Type B pancreatic cell (in vitro differentiated cells): ENCODE results near the gene IQGAP3. TPM values are rescaled to one million over a fixed set of nuclear protein-coding genes. Genes with fewer than 3 reads are reported as not detected.
A peak's percentile ranks its signal among the peaks of the same experiment; 100 is the strongest.

ENCODE experiments used
- DNase-seq: peaks from one replicate; pipeline ENCODE4 v3.0.0; 2021; ENCODE audit warnings: mixed read lengths; ENCODE audit not compliant: unreplicated experiment; ENCODE audit errors: extremely low spot score
- H3K27ac Mint-ChIP-seq: 2 replicates; pipeline ENCODE4 v1.8.0; 2021; ENCODE audit warnings: mild to moderate bottlenecking, mixed read lengths
- H3K27me3 Mint-ChIP-seq: 2 replicates; pipeline ENCODE4 v1.8.0; 2021; ENCODE audit warnings: mixed read lengths
- H3K36me3 Mint-ChIP-seq: 2 replicates; pipeline ENCODE4 v1.8.0; 2021; ENCODE audit warnings: mixed read lengths
- H3K4me1 Mint-ChIP-seq: one replicate; pipeline ENCODE4 v1.8.0; 2021; ENCODE audit warnings: mixed read lengths; ENCODE audit not compliant: unreplicated experiment
- H3K4me3 Mint-ChIP-seq: 2 replicates; pipeline ENCODE4 v1.8.0; 2021; ENCODE audit warnings: mild to moderate bottlenecking, mixed read lengths
- H3K9me3 Mint-ChIP-seq: 2 replicates; pipeline ENCODE4 v1.8.0; 2021; ENCODE audit warnings: mixed read lengths
- CTCF ChIP-seq: fragments of 200-600 bp; sonication (generic); conservative IDR thresholded peaks from 2 replicates; pipeline ENCODE4 v1.5.0; 2021; ENCODE audit warnings: antibody characterized with exemption, mild to moderate bottlenecking
- total RNA-seq: library from RNA; stranded (reverse); gene quantifications from 2 replicates; pipeline ENCODE4 v1.2.1, GENCODE V29; 2021; ENCODE audit warnings: low replicate concordance

IQGAP3 gene
- total RNA-seq, 1 donor from 2014 or later = 35.3 TPM

- H3K27me3 Mint-ChIP-seq = peaks cover 18% of the 10 kb centered on the region
- H3K4me1 Mint-ChIP-seq = peaks cover 10% of the 10 kb centered on the region
- H3K4me3 Mint-ChIP-seq = no peak overlapping the region
- H3K27ac Mint-ChIP-seq = no peak overlapping the region
- no peaks in the 10 kb centered on the region for H3K36me3 Mint-ChIP-seq
- H3K9me3 Mint-ChIP-seq = no peaks in the 10 kb centered on the region
- no peak for TF ChIP-seq CTCF
- DNase-seq = no peak
Measured at GRCh38 chr1:156577550-156577949, 5.2 kb upstream of the IQGAP3 start.

GRCh38 chr1:156574039-156574633 is 1.8 kb upstream of the IQGAP3 start:
- H3K4me1 Mint-ChIP-seq = peaks cover 28% of the 10 kb centered on the region
- no peak for TF ChIP-seq CTCF
- no peak for DNase-seq
- H3K9me3 Mint-ChIP-seq = no peaks in the 10 kb centered on the region
- no peak overlapping the region for H3K27ac Mint-ChIP-seq
- H3K27me3 Mint-ChIP-seq = peaks cover 14% of the 10 kb centered on the region
- no peak overlapping the region for H3K4me3 Mint-ChIP-seq
- H3K36me3 Mint-ChIP-seq = peaks cover 3% of the 10 kb centered on the region

- peaks cover 4% of the 10 kb centered on the region for H3K36me3 Mint-ChIP-seq
- H3K9me3 Mint-ChIP-seq = no peaks in the 10 kb centered on the region
- peaks cover 22% of the 10 kb centered on the region for H3K4me1 Mint-ChIP-seq
- H3K27ac Mint-ChIP-seq = peak overlapping the region; percentile 89
- peaks cover 14% of the 10 kb centered on the region for H3K27me3 Mint-ChIP-seq
- H3K4me3 Mint-ChIP-seq = peak overlapping the region; percentile 99
- DNase-seq = no peak
- TF ChIP-seq CTCF = no peak
Measured at GRCh38 chr1:156572663-156573018, 276 bp upstream of the IQGAP3 start.

DNA sequence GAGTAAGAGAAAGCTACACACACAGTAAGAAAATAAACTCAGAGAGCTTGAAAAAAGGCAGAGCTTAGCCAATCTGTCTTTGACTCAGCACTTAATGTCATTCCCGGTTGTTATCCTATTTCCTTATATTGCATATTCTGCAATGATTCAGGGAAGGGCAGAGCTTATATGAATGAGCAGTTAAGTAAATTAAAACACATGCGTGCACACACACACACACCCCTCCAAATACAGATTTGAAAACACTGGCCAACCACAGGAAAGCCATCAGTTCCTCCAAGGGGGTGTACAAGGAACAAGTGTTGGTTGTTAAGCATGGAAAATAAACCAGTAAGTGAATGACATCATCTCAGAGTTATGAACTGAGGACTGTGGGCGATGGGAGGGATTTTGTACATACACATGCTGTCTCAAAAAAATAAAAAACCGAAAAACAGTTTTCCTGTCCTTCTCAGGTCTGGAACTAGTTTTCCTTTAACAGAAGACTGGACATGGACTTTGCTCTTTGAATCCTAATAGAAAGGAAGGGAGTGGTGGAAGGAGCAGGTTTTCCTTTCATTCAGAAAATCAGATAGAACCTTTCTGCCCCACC is 1.0 kb downstream of the IQGAP3 start:
- H3K36me3 Mint-ChIP-seq = peaks cover 11% of the 10 kb centered on the region
- peaks cover 14% of the 10 kb centered on the region for H3K27me3 Mint-ChIP-seq
- H3K4me1 Mint-ChIP-seq = peaks cover 19% of the 10 kb centered on the region
- no peak for TF ChIP-seq CTCF
- H3K9me3 Mint-ChIP-seq = no peaks in the 10 kb centered on the region
- H3K4me3 Mint-ChIP-seq = peak overlapping the region; percentile 99
- no peak for DNase-seq
- peak overlapping the region; percentile 89 for H3K27ac Mint-ChIP-seq

DNA sequence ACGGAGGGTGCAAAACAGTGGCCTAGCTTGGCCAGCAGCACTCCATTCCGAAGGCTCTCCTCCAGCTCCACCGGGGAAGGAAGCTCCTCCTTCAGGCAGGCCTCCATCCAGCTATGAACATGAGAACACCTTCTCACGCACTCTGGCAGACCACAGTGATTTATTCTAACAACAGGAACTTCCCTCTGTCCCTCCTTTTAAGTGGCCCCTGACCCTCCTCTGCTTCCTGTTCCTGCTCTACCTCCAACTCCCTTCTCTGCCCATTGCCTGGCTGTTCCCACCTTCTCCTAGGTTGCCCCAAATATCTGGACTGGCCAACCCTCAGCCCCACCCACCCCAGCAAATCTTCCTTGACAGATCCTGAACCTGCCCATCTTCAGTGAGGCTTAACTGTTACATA is 5.9 kb downstream of the IQGAP3 start:
- peaks cover 21% of the 10 kb centered on the region for H3K36me3 Mint-ChIP-seq
- no peak for TF ChIP-seq CTCF

More for the DNA sequence above, 5.9 kb downstream of the IQGAP3 start:
- no peaks in the 10 kb centered on the region for H3K27me3 Mint-ChIP-seq
- H3K27ac Mint-ChIP-seq = no peak overlapping the region
- H3K4me3 Mint-ChIP-seq = no peak overlapping the region
- no peaks in the 10 kb centered on the region for H3K9me3 Mint-ChIP-seq
- no peak for DNase-seq
- peaks cover 9% of the 10 kb centered on the region for H3K4me1 Mint-ChIP-seq
